ENCODE results near the gene PRADC1.

Gene PRADC1

GRCh38 chr2:73228631-73229030, 4.4 kb downstream of the PRADC1 start:
- TF ChIP-seq POLR2AphosphoS5 (IDR thresholded peaks at IDR 0.05; ENCODE audit: low read depth, low read length) (no peak), POLR2A (IDR thresholded peaks at IDR 0.05; ENCODE audit: low read depth, low read length) (no peak), TAF1 (IDR thresholded peaks at IDR 0.05; ENCODE audit: borderline replicate concordance, low read depth, low read length) (no peak)
- DNase-seq (ENCODE audit: insufficient read length) = no peak
- FAIRE-seq = no peak

- DNase-seq (ENCODE audit: insufficient read length) = no peak
- TF ChIP-seq POLR2A (IDR thresholded peaks at IDR 0.05; ENCODE audit: low read depth, low read length) (no peak), TAF1 (IDR thresholded peaks at IDR 0.05; ENCODE audit: borderline replicate concordance, low read depth, low read length) (no peak), POLR2AphosphoS5 (IDR thresholded peaks at IDR 0.05; ENCODE audit: low read depth, low read length) (no peak)
- FAIRE-seq = no peak
Observed at GRCh38 chr2:73227086-73227485, 6.0 kb downstream of the PRADC1 start.

- no peak for DNase-seq (ENCODE audit: insufficient read length)
- TF ChIP-seq POLR2AphosphoS5 (IDR thresholded peaks at IDR 0.05; ENCODE audit: low read depth, low read length) (no peak), TAF1 (IDR thresholded peaks at IDR 0.05; ENCODE audit: borderline replicate concordance, low read depth, low read length) (no peak), POLR2A (IDR thresholded peaks at IDR 0.05; ENCODE audit: low read depth, low read length) (no peak)
- FAIRE-seq = no peak
Observed at GRCh38 chr2:73225513-73226360, 7.3 kb downstream of the PRADC1 start.

- no peak for TF ChIP-seq TAF1 (IDR thresholded peaks at IDR 0.05; ENCODE audit: borderline replicate concordance, low read depth, low read length)
- FAIRE-seq (no peak), DNase-seq (ENCODE audit: insufficient read length) (no peak)
Observed at GRCh38 chr2:73223821-73224220, 9.2 kb downstream of the PRADC1 start.

GRCh38 chr2:73218298-73218697, 14.7 kb downstream of the PRADC1 start:
- FAIRE-seq = no peak
- no peak for DNase-seq (ENCODE audit: insufficient read length)

GRCh38 chr2:73217826-73218225, 15.2 kb downstream of the PRADC1 start:
- no peak for TF ChIP-seq POLR2A (IDR thresholded peaks at IDR 0.05; ENCODE audit: low read depth, low read length)
- TF ChIP-seq TAF1 (IDR thresholded peaks at IDR 0.05; ENCODE audit: borderline replicate concordance, low read depth, low read length) = no peak
- TF ChIP-seq POLR2AphosphoS5 (IDR thresholded peaks at IDR 0.05; ENCODE audit: low read depth, low read length) = no peak
- FAIRE-seq (no peak), DNase-seq (ENCODE audit: insufficient read length) (no peak)

More at GRCh38 chr2:73218298-73218697, 14.7 kb downstream of the PRADC1 start:
- TF ChIP-seq TAF1 (IDR thresholded peaks at IDR 0.05; ENCODE audit: borderline replicate concordance, low read depth, low read length) = no peak
- TF ChIP-seq POLR2A (IDR thresholded peaks at IDR 0.05; ENCODE audit: low read depth, low read length) = no peak
- no peak for TF ChIP-seq POLR2AphosphoS5 (IDR thresholded peaks at IDR 0.05; ENCODE audit: low read depth, low read length)

- no peak for TF ChIP-seq POLR2A (IDR thresholded peaks at IDR 0.05; ENCODE audit: low read depth, low read length)
- TF ChIP-seq TAF1 (IDR thresholded peaks at IDR 0.05; ENCODE audit: borderline replicate concordance, low read depth, low read length) = no peak
- no peak for TF ChIP-seq POLR2AphosphoS5 (IDR thresholded peaks at IDR 0.05; ENCODE audit: low read depth, low read length)
- FAIRE-seq = no peak
- DNase-seq (ENCODE audit: insufficient read length) = no peak
Observed at GRCh38 chr2:73217160-73217559, 15.9 kb downstream of the PRADC1 start.

- FAIRE-seq (no peak), DNase-seq (ENCODE audit: insufficient read length) (no peak)
- TF ChIP-seq TAF1 (IDR thresholded peaks at IDR 0.05; ENCODE audit: borderline replicate concordance, low read depth, low read length) = no peak
- TF ChIP-seq POLR2AphosphoS5 (IDR thresholded peaks at IDR 0.05; ENCODE audit: low read depth, low read length) = no peak
- no peak for TF ChIP-seq POLR2A (IDR thresholded peaks at IDR 0.05; ENCODE audit: low read depth, low read length)
Observed at GRCh38 chr2:73215254-73215653, 17.8 kb downstream of the PRADC1 start.

- peak; percentile 68; the same call in 1 of the 2 replicates for TF ChIP-seq POLR2A (IDR thresholded peaks at IDR 0.05; ENCODE audit: low read depth, low read length)
- no peak for TF ChIP-seq TAF1 (IDR thresholded peaks at IDR 0.05; ENCODE audit: borderline replicate concordance, low read depth, low read length)
- TF ChIP-seq POLR2AphosphoS5 (IDR thresholded peaks at IDR 0.05; ENCODE audit: low read depth, low read length) = 0 out of 2 replicates have a peak, but pooled peaks have one; percentile 54
- FAIRE-seq (peak; percentile 92), DNase-seq (ENCODE audit: insufficient read length) (peak; percentile 85)
Observed at GRCh38 chr2:73214120-73215035, 18.7 kb downstream of the PRADC1 start, which contains the start of gene SMYD5. Gene SMYD5 (plus strand): TSS chr2:73214245. CDS start chr2:73214267, 22 bp downstream.

- TF ChIP-seq TAF1 (IDR thresholded peaks at IDR 0.05; ENCODE audit: borderline replicate concordance, low read depth, low read length) (no peak), POLR2A (IDR thresholded peaks at IDR 0.05; ENCODE audit: low read depth, low read length) (no peak), POLR2AphosphoS5 (IDR thresholded peaks at IDR 0.05; ENCODE audit: low read depth, low read length) (no peak)
- peak; percentile 36 for FAIRE-seq
Observed at GRCh38 chr2:73212448-73213176, 20.4 kb downstream of the PRADC1 start.

GRCh38 chr2:73212098-73212447, 21.0 kb downstream of the PRADC1 start:
- DNase-seq (ENCODE audit: insufficient read length) (no peak), FAIRE-seq (no peak)
- TF ChIP-seq POLR2AphosphoS5 (IDR thresholded peaks at IDR 0.05; ENCODE audit: low read depth, low read length) (no peak), POLR2A (IDR thresholded peaks at IDR 0.05; ENCODE audit: low read depth, low read length) (no peak), TAF1 (IDR thresholded peaks at IDR 0.05; ENCODE audit: borderline replicate concordance, low read depth, low read length) (no peak)

More at GRCh38 chr2:73212448-73213176, 20.4 kb downstream of the PRADC1 start:
- peak; percentile 68 for DNase-seq (ENCODE audit: insufficient read length)

All from GM12892 (cell line).